SK-N-SH treated with all-trans-retinoic acid at 6 μM for 48 hours (cell line): Measurements from ENCODE around the gene CCDC170.

Experiments
- TCF4 ChIP-seq: fragments of 250-450 bp; sonication (Bioruptor Pico); IDR thresholded peaks from 2 replicates; pipeline ENCODE4 v1.8.0; 2021; ENCODE audit warnings: mild to moderate bottlenecking, moderate library complexity, borderline replicate concordance
- TF ChIP-seq, protein P1 (sequence below): fragments of 250-450 bp; sonication (Bioruptor Pico); IDR thresholded peaks from 2 replicates; pipeline ENCODE4 v1.8.0; 2020; ENCODE audit warnings: mild to moderate bottlenecking, moderate library complexity, borderline replicate concordance

DNA sequence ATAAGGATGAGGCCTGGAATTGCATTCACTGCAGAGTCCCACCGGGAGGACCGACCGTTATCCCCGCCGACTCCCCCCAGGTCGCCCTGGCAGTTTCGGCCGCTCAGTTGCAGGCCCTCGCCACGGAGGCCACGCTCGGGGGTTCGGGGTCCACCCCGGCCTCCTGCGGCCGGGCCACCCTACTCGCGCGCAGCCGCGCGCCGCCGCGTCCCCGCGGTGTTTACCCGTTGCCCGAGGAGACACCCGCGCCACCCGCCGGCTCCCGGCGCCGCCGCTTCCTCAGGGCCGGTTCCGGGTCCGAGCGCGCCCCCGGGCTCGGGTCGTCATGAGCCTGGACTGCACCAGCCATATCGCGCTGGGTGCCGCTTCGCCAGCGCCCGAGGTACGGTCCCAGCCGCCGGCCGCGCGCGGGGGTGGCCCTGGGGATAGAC, at the start of gene CCDC170:
- no peak for TF ChIP-seq TCF4
- TF ChIP-seq, protein P1, sequence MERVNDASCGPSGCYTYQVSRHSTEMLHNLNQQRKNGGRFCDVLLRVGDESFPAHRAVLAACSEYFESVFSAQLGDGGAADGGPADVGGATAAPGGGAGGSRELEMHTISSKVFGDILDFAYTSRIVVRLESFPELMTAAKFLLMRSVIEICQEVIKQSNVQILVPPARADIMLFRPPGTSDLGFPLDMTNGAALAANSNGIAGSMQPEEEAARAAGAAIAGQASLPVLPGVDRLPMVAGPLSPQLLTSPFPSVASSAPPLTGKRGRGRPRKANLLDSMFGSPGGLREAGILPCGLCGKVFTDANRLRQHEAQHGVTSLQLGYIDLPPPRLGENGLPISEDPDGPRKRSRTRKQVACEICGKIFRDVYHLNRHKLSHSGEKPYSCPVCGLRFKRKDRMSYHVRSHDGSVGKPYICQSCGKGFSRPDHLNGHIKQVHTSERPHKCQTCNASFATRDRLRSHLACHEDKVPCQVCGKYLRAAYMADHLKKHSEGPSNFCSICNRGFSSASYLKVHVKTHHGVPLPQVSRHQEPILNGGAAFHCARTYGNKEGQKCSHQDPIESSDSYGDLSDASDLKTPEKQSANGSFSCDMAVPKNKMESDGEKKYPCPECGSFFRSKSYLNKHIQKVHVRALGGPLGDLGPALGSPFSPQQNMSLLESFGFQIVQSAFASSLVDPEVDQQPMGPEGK (CRISPR knock-in tag), result no peak
